Keratinocyte (primary cell): Measurements from ENCODE around the gene PIK3CD. TPM values are rescaled to one million over a fixed set of nuclear protein-coding genes. Genes with fewer than 3 reads are reported as not detected.

Experiments
- DNase-seq: peaks from one replicate; pipeline ENCODE4 v3.0.0-alpha.2; 2011; ENCODE audit warnings: low read depth, missing footprints, low spot score
- FAIRE-seq: peaks from 2 replicates; lab custom pipeline; 2011; peaks lifted over from hg19 to GRCh38; lab: Jason Lieb, UNC
- H2AFZ ChIP-seq: 2 replicates; pipeline ENCODE4 v1.6.0; 2012; ENCODE audit warnings: low read length, control low read depth, inconsistent platforms; ENCODE audit not compliant: control insufficient read depth
- H3K27ac ChIP-seq: 2 replicates; pipeline ENCODE4 v1.5.1; 2011; ENCODE audit warnings: low read length; ENCODE audit not compliant: control insufficient read depth, insufficient read depth
- H3K27me3 ChIP-seq: 3 replicates; pipeline ENCODE4 v1.6.0; 2011; ENCODE audit warnings: low read length; ENCODE audit not compliant: control insufficient read depth, insufficient read depth; ENCODE audit errors: extremely low read depth
- H3K36me3 ChIP-seq, 2 experiments: 2 replicates in 1 of 2; 3 replicates in 1 of 2; pipeline ENCODE4 v1.5.1; 2011; ENCODE audit warnings: low read length in 2 of 2, mild to moderate bottlenecking in 1 of 2; ENCODE audit not compliant: control insufficient read depth in 2 of 2, insufficient read depth in 2 of 2; ENCODE audit errors: extremely low read depth in 1 of 2
- H3K4me1 ChIP-seq: 3 replicates; pipeline ENCODE4 v1.5.1; 2011; ENCODE audit warnings: low read length; ENCODE audit not compliant: control insufficient read depth, insufficient read depth; ENCODE audit errors: extremely low read depth
- H3K4me2 ChIP-seq: 3 replicates; pipeline ENCODE4 v1.6.0; 2011; ENCODE audit warnings: low read depth, low read length; ENCODE audit not compliant: control insufficient read depth, insufficient read depth; ENCODE audit errors: extremely low read depth
- H3K4me3 ChIP-seq, 3 experiments: fragments of 200-600 bp in 1 of 3; sonication (generic) in 1 of 3; 2 replicates in 2 of 3; 3 replicates in 1 of 3; pipeline ENCODE4 v1.5.1; 2011 to 2016; ENCODE audit warnings: low read length in 3 of 3, mild to moderate bottlenecking in 3 of 3, control low read depth in 2 of 3, inconsistent platforms in 1 of 3, low read depth in 1 of 3, mixed read lengths in 1 of 3, mixed run types in 1 of 3, moderate library complexity in 1 of 3; ENCODE audit not compliant: control insufficient read depth in 2 of 3, insufficient read depth in 2 of 3; ENCODE audit errors: extremely low read depth in 1 of 3
- H3K79me2 ChIP-seq: 2 replicates; pipeline ENCODE4 v1.6.0; 2012; ENCODE audit warnings: low read length; ENCODE audit not compliant: control insufficient read depth, insufficient read depth
- H3K9ac ChIP-seq: 3 replicates; pipeline ENCODE4 v1.6.0; 2011; ENCODE audit warnings: low read length; ENCODE audit not compliant: control insufficient read depth, insufficient read depth; ENCODE audit errors: extremely low read depth
- H3K9me1 ChIP-seq: 3 replicates; pipeline ENCODE4 v1.6.0; 2011; ENCODE audit warnings: low read length; ENCODE audit not compliant: control insufficient read depth, insufficient read depth; ENCODE audit errors: extremely low read depth
- H3K9me3 ChIP-seq: 2 replicates; pipeline ENCODE4 v1.5.1; 2012; ENCODE audit warnings: low read depth, low read length; ENCODE audit not compliant: control insufficient read depth
- H4K20me1 ChIP-seq: 3 replicates; pipeline ENCODE4 v1.6.0; 2011; ENCODE audit warnings: low read length; ENCODE audit not compliant: control insufficient read depth, insufficient read depth; ENCODE audit errors: extremely low read depth
- CTCF ChIP-seq, 3 experiments: IDR thresholded peaks in 1 of 3; conservative IDR thresholded peaks in 1 of 3; optimal IDR thresholded peaks in 1 of 3; 2 replicates in 2 of 3; 3 replicates in 1 of 3; pipeline versions ENCODE3 to v1.5.1; 2011; ENCODE audit warnings: low read length in 3 of 3, mild to moderate bottlenecking in 3 of 3, moderate library complexity in 2 of 3, control low read depth in 1 of 3, inconsistent platforms in 1 of 3; ENCODE audit not compliant: insufficient read depth in 2 of 3; ENCODE audit errors: extremely low read depth in 1 of 3
- EZH2 ChIP-seq: IDR thresholded peaks from one replicate; pipeline ENCODE4 v1.6.1; 2012; ENCODE audit warnings: inconsistent platforms, mild to moderate bottlenecking, low read length, moderate library complexity
- dilution Hi-C: fragments of 300-500 bp; cut with MboI; formaldehyde crosslinking; loops from one replicate; pipeline ENCODE4 v1.7.0; 2020; ENCODE audit warnings: low sequenced_read_pairs; ENCODE audit not compliant: extremely low pct_ligation_motif_present
- polyA plus RNA-seq, 5 experiments: library from polyadenylated mRNA; depleted of rRNA in 3 of 5; stranded (reverse) in 3 of 5; stranded (forward) in 1 of 5; unstranded in 1 of 5; fragments of >200 nt; gene quantifications; 1 replicate in 1 of 5; 2 replicates in 3 of 5; 3 replicates in 1 of 5; pipeline versions ENCODE4 v1.2.1 to v1.2.3, GENCODE V29; 2011 to 2012; ENCODE audit warnings: missing spikeins in 2 of 5, low read depth in 1 of 5, low replicate concordance in 1 of 5

Gene PIK3CD
- polyA plus RNA-seq, 1 donor (not counting 4 experiments of a cell fraction or from before 2014, with no cell fraction given) = 7.8 TPM

GRCh38 chr1:9612871-9613624 is 38.5 kb upstream of the PIK3CD start:
- Histone ChIP-seq H3K9me3 (no peaks in the 10 kb centered on the region), H3K4me1 (no peaks in the 10 kb centered on the region), H3K79me2 (no peaks in the 10 kb centered on the region), H3K9ac (no peak overlapping the region), H3K36me3 (peaks cover 8 to 14% of the 10 kb centered on the region in 2 experiments), H3K4me3 (no peak overlapping the region), H2AFZ (no peak overlapping the region), H3K27me3 (peaks cover 4% of the 10 kb centered on the region), H4K20me1 (no peaks in the 10 kb centered on the region), H3K27ac (no peak overlapping the region), H3K9me1 (no peaks in the 10 kb centered on the region), H3K4me2 (no peak overlapping the region)
- no peak for TF ChIP-seq CTCF (optimal IDR thresholded peaks at IDR 0.05 in 1 of 3, IDR thresholded peaks at IDR 0.05 in 1 of 3, conservative IDR thresholded peaks at IDR 0.05 in 1 of 3; ENCODE audit: extremely low read depth in 1 of 3, insufficient read depth in 2 of 3, low read length in 3 of 3)
- no peak for TF ChIP-seq EZH2
- FAIRE-seq (no peak), DNase-seq (no peak)
- dilution Hi-C loops = no loop called here

- Histone ChIP-seq H3K9me1 (no peaks in the 10 kb centered on the region), H3K27ac (no peak overlapping the region), H3K4me1 (no peaks in the 10 kb centered on the region), H2AFZ (no peak overlapping the region), H3K4me2 (no peak overlapping the region), H3K79me2 (no peaks in the 10 kb centered on the region), H3K27me3 (peaks cover 4% of the 10 kb centered on the region), H3K9ac (no peak overlapping the region), H3K36me3 (peaks cover 8% of the 10 kb centered on the region in 2 experiments), H4K20me1 (no peaks in the 10 kb centered on the region), H3K9me3 (no peaks in the 10 kb centered on the region), H3K4me3 (no peak overlapping the region)
- dilution Hi-C loops = no loop called here
- no peak for DNase-seq
- FAIRE-seq = no peak
- TF ChIP-seq CTCF (optimal IDR thresholded peaks at IDR 0.05 in 1 of 3, IDR thresholded peaks at IDR 0.05 in 1 of 3, conservative IDR thresholded peaks at IDR 0.05 in 1 of 3; ENCODE audit: extremely low read depth in 1 of 3, insufficient read depth in 2 of 3, low read length in 3 of 3) (no peak), EZH2 (no peak)
Measured at GRCh38 chr1:9613625-9614299, 37.8 kb upstream of the PIK3CD start.
